Measurements from ENCODE around the gene CEACAM8. TPM values are rescaled to one million over a fixed set of nuclear protein-coding genes. Genes with fewer than 3 reads are reported as not detected.
A peak's percentile ranks its signal among the peaks of the same experiment; 100 is the strongest.

The CEACAM8 gene
- total and polyA plus RNA-seq, 8 donors: 0.14 to 2.6 (median 0.36) TPM

- no peak for ATAC-seq
- no peak for TF ChIP-seq CTCF (IDR thresholded peaks at IDR 0.05)
- Histone ChIP-seq H3K4me1 (peaks cover 0 to 3% of the 10 kb centered on the region in 2 donors), H3K9me3 (no peaks in the 10 kb centered on the region), H3K27ac (no peak overlapping the region), H3K36me3 (no peaks in the 10 kb centered on the region), H3K4me3 (no peak overlapping the region), H3K27me3 (no peaks in the 10 kb centered on the region)
- intact Hi-C loops (cut with DNase I): no loop called here
- peak in 1 of 4 donors; percentile 62 for DNase-seq
These were observed 4.9 kb downstream of the CEACAM8 start for GRCh38 chr19:42589792-42590191.

- no peak for DNase-seq
- ATAC-seq: no peak
- Histone ChIP-seq H3K4me3 (no peak overlapping the region), H3K27ac (peak overlapping the region in 1 of 2 donors; percentile 6), H3K27me3 (peaks cover 0 to 5% of the 10 kb centered on the region in 2 donors), H3K36me3 (no peaks in the 10 kb centered on the region), H3K4me1 (no peaks in the 10 kb centered on the region), H3K9me3 (no peaks in the 10 kb centered on the region)
- no peak for TF ChIP-seq CTCF (IDR thresholded peaks at IDR 0.05)
- intact Hi-C loops (cut with DNase I): no loop called here
These were observed 10.3 kb downstream of the CEACAM8 start for GRCh38 chr19:42584466-42584865.

GRCh38 chr19:42577016-42577415 is 17.7 kb downstream of the CEACAM8 start:
- no peak overlapping the region for H3K4me3 ChIP-seq
- H3K27me3 ChIP-seq: peaks cover 0 to 8% of the 10 kb centered on the region in 2 donors
- H3K9me3 ChIP-seq: no peaks in the 10 kb centered on the region
- no peak overlapping the region for H3K27ac ChIP-seq
- ATAC-seq: no peak
- TF ChIP-seq CTCF (IDR thresholded peaks at IDR 0.05): no peak
- H3K36me3 ChIP-seq: no peaks in the 10 kb centered on the region
- no peaks in the 10 kb centered on the region for H3K4me1 ChIP-seq
- intact Hi-C loops (cut with DNase I): no loop called here
- no peak for DNase-seq

- peaks cover 0 to under 1% of the 10 kb centered on the region in 2 donors for H3K4me1 ChIP-seq
- no peak overlapping the region for H3K27ac ChIP-seq
- no peak for DNase-seq
- TF ChIP-seq CTCF (IDR thresholded peaks at IDR 0.05): no peak
- peaks cover 0 to 8% of the 10 kb centered on the region in 2 donors for H3K27me3 ChIP-seq
- intact Hi-C loops (cut with DNase I): no loop called here
- no peaks in the 10 kb centered on the region for H3K36me3 ChIP-seq
- no peak for ATAC-seq
- no peak overlapping the region for H3K4me3 ChIP-seq
- H3K9me3 ChIP-seq: no peaks in the 10 kb centered on the region
These were observed 18.5 kb downstream of the CEACAM8 start for GRCh38 chr19:42576241-42576640.

GRCh38 chr19:42573642-42574041 is 21.1 kb downstream of the CEACAM8 start:
- Histone ChIP-seq H3K27ac (no peak overlapping the region), H3K4me3 (no peak overlapping the region), H3K4me1 (peaks cover 0 to 11% of the 10 kb centered on the region in 2 donors), H3K36me3 (no peaks in the 10 kb centered on the region), H3K27me3 (peaks cover 0 to 8% of the 10 kb centered on the region in 2 donors), H3K9me3 (no peaks in the 10 kb centered on the region)
- DNase-seq (no peak), ATAC-seq (no peak)
- intact Hi-C loops (cut with DNase I): no loop called here
- no peak for TF ChIP-seq CTCF (IDR thresholded peaks at IDR 0.05)
